IMR-90 (cell line): ENCODE results near the gene IL22. TPM values are rescaled to one million over a fixed set of nuclear protein-coding genes. Genes with fewer than 3 reads are reported as not detected.

Experiments used
- ATAC-seq: fragments of 200-7000 bp; cut with Tn5 transposase; 2 replicates; pipeline ENCODE4 v1.9.1; 2020; ENCODE audit warnings: low read depth, mild to moderate bottlenecking, moderate library complexity
- BruUV-seq: library from RNA; stranded (reverse); fragments of 400-500 nt; replicated peaks from 2 replicates; lab custom pipeline; 2021; lab: Mats Ljungman, UMichigan
- CTCF ChIA-PET: fragments of 300-600 bp; formaldehyde crosslinking; extraction: SDS; loops from one replicate; lab custom pipeline; 2021; ENCODE audit warnings: antibody characterized with exemption; lab: Yijun Ruan, JAX
- POLR2A ChIA-PET: fragments of 300-600 bp; sonication (Branson Sonifier 250); formaldehyde crosslinking; loops from one replicate; lab custom pipeline; 2022; ENCODE audit warnings: antibody characterized with exemption; ENCODE audit not compliant: unreplicated experiment; lab: Charles Lee
- DNase-seq: peaks from one replicate; pipeline ENCODE4 v3.0.0; 2013
- H2AFZ ChIP-seq: replicated peaks from 2 replicates; pipeline ENCODE3; 2013; ENCODE audit warnings: low read length, mild to moderate bottlenecking; ENCODE audit not compliant: poor library complexity
- H2AK5ac ChIP-seq: 2 replicates; pipeline ENCODE4 v1.6.1; 2013; ENCODE audit warnings: low read depth, low read length, inconsistent platforms
- H2AK9ac ChIP-seq: replicated peaks from 2 replicates; pipeline ENCODE3; 2013; ENCODE audit warnings: mild to moderate bottlenecking, low read depth, low read length, moderate library complexity; ENCODE audit not compliant: poor library complexity
- H2BK120ac ChIP-seq: 2 replicates; pipeline ENCODE4 v1.6.1; 2013; ENCODE audit warnings: low read depth, low read length, inconsistent platforms
- H2BK15ac ChIP-seq: 3 replicates; pipeline ENCODE4 v1.6.1; 2013; ENCODE audit warnings: low read depth, low read length, inconsistent platforms
- H2BK20ac ChIP-seq: 2 replicates; pipeline ENCODE4 v1.6.1; 2013; ENCODE audit warnings: low read depth, mild to moderate bottlenecking, inconsistent platforms, low read length, moderate library complexity
- H2BK5ac ChIP-seq: 2 replicates; pipeline ENCODE4 v1.6.1; 2013; ENCODE audit warnings: mild to moderate bottlenecking, low read depth, low read length, inconsistent platforms; ENCODE audit not compliant: poor library complexity, severe bottlenecking
- H3K14ac ChIP-seq: replicated peaks from 2 replicates; pipeline ENCODE4 v1.6.1; 2013; ENCODE audit warnings: low read depth, low read length, inconsistent platforms
- H3K18ac ChIP-seq: 2 replicates; pipeline ENCODE4 v1.6.1; 2013; ENCODE audit warnings: low read depth, low read length, control low read depth
- H3K23ac ChIP-seq: 2 replicates; pipeline ENCODE4 v1.6.1; 2013; ENCODE audit warnings: low read depth, low read length, inconsistent platforms
- H3K27ac ChIP-seq: 2 replicates; pipeline ENCODE4 v1.5.1; 2013; ENCODE audit warnings: mild to moderate bottlenecking, control low read depth, low read length; ENCODE audit not compliant: insufficient read depth
- H3K27me3 ChIP-seq: 2 replicates; pipeline ENCODE4 v1.6.1; 2013; ENCODE audit warnings: low read length; ENCODE audit not compliant: control insufficient read depth, insufficient read depth
- H3K36me3 ChIP-seq: 2 replicates; pipeline ENCODE4 v1.6.1; 2013; ENCODE audit warnings: low read length, mixed read lengths; ENCODE audit not compliant: control insufficient read depth, insufficient read depth
- H3K4ac ChIP-seq: 2 replicates; pipeline ENCODE4 v1.6.1; 2013; ENCODE audit warnings: low read depth, low read length, inconsistent platforms
- H3K4me1 ChIP-seq: 2 replicates; pipeline ENCODE4 v1.6.1; 2013; ENCODE audit warnings: low read length, mixed read lengths; ENCODE audit not compliant: control insufficient read depth, insufficient read depth
- H3K4me2 ChIP-seq: 2 replicates; pipeline ENCODE4 v1.6.1; 2013; ENCODE audit warnings: low read depth, mild to moderate bottlenecking, control low read depth, low read length, moderate library complexity
- H3K4me3 ChIP-seq: 2 replicates; pipeline ENCODE4 v1.5.1; 2013; ENCODE audit warnings: low read depth, mild to moderate bottlenecking, control low read depth, low read length, moderate library complexity; ENCODE audit not compliant: insufficient read depth
- H3K56ac ChIP-seq: 2 replicates; pipeline ENCODE4 v1.6.1; 2013; ENCODE audit warnings: low read length, inconsistent platforms; ENCODE audit not compliant: insufficient read depth; ENCODE audit errors: extremely low read depth
- H3K79me1 ChIP-seq, 2 experiments: 2 replicates each; pipeline ENCODE4 v1.6.1; 2013; ENCODE audit warnings: low read length in 2 of 2, inconsistent platforms in 1 of 2, low read depth in 1 of 2
- H3K9ac ChIP-seq: 2 replicates; pipeline ENCODE4 v1.6.1; 2013; ENCODE audit warnings: low read depth, low read length, control low read depth
- H3K9me1 ChIP-seq: 2 replicates; pipeline ENCODE4 v1.6.1; 2013; ENCODE audit warnings: low read length, inconsistent platforms; ENCODE audit not compliant: insufficient read depth
- H3K9me3 ChIP-seq: 2 replicates; pipeline ENCODE4 v1.6.1; 2013; ENCODE audit warnings: low read length; ENCODE audit not compliant: control insufficient read depth, insufficient read depth
- H4K20me1 ChIP-seq: 2 replicates; pipeline ENCODE4 v1.6.1; 2013; ENCODE audit warnings: low read length, inconsistent platforms; ENCODE audit not compliant: insufficient read depth
- H4K5ac ChIP-seq: 2 replicates; pipeline ENCODE4 v1.6.1; 2013; ENCODE audit warnings: mild to moderate bottlenecking, low read depth, low read length, control low read depth
- H4K8ac ChIP-seq, 2 experiments: 2 replicates each; pipeline ENCODE4 v1.6.1; 2013; ENCODE audit warnings: low read depth in 2 of 2, low read length in 2 of 2, control low read depth in 1 of 2, inconsistent platforms in 1 of 2
- H4K91ac ChIP-seq: 2 replicates; pipeline ENCODE4 v1.6.1; 2013; ENCODE audit warnings: low read depth, low read length, inconsistent platforms; ENCODE audit not compliant: insufficient read depth
- BHLHE40 ChIP-seq: fragments of 150-350 bp; IDR thresholded peaks from 2 replicates; pipeline ENCODE4 v1.6.1; 2016; ENCODE audit warnings: mild to moderate bottlenecking, low read depth, low read length
- CEBPB ChIP-seq: IDR thresholded peaks from 2 replicates; pipeline ENCODE4 v1.6.1; 2012; ENCODE audit warnings: low read depth, low read length, improper control_type of control experiment
- CHD1 ChIP-seq: IDR thresholded peaks from 2 replicates; pipeline ENCODE4 v1.6.1; 2012; ENCODE audit warnings: low read depth, low read length, improper control_type of control experiment
- CTCF ChIP-seq: conservative IDR thresholded peaks from 2 replicates; pipeline ENCODE4 v1.5.1; 2012; ENCODE audit warnings: mild to moderate bottlenecking, low read depth, low read length, improper control_type of control experiment
- ELK1 ChIP-seq: fragments of 150-350 bp; IDR thresholded peaks from 2 replicates; pipeline ENCODE4 v1.6.1; 2016; ENCODE audit warnings: low read depth, mild to moderate bottlenecking, low read length, moderate library complexity, borderline replicate concordance
- FOS ChIP-seq: fragments of 150-350 bp; IDR thresholded peaks from 2 replicates; pipeline ENCODE4 v1.6.1; 2016; ENCODE audit warnings: low read depth, low read length
- MAFK ChIP-seq: IDR thresholded peaks from 2 replicates; pipeline ENCODE4 v1.6.1; 2012; ENCODE audit warnings: low read depth, low read length, improper control_type of control experiment
- MAZ ChIP-seq: IDR thresholded peaks from 2 replicates; pipeline ENCODE4 v1.6.1; 2012; ENCODE audit warnings: low read depth, mild to moderate bottlenecking, low read length, improper control_type of control experiment, moderate library complexity, borderline replicate concordance
- MXI1 ChIP-seq: IDR thresholded peaks from 2 replicates; pipeline ENCODE4 v1.6.1; 2012; ENCODE audit warnings: low read depth, mild to moderate bottlenecking, low read length, moderate library complexity, borderline replicate concordance
- NFE2L2 ChIP-seq: fragments of 150-350 bp; IDR thresholded peaks from 2 replicates; pipeline ENCODE4 v1.6.1; 2016; ENCODE audit warnings: low read depth, mild to moderate bottlenecking, low read length
- POLR2A ChIP-seq: IDR thresholded peaks from 2 replicates; pipeline ENCODE4 v1.6.1; 2012; ENCODE audit warnings: mild to moderate bottlenecking, low read depth, low read length
- RAD21 ChIP-seq: IDR thresholded peaks from 2 replicates; pipeline ENCODE4 v1.6.1; 2012; ENCODE audit warnings: low read length, improper control_type of control experiment
- RCOR1 ChIP-seq: IDR thresholded peaks from 2 replicates; pipeline ENCODE4 v1.6.1; 2012; ENCODE audit warnings: mild to moderate bottlenecking, low read length, improper control_type of control experiment; ENCODE audit not compliant: insufficient replicate concordance
- RFX5 ChIP-seq: IDR thresholded peaks from 2 replicates; pipeline ENCODE4 v1.8.0; 2012; ENCODE audit warnings: low read depth, mild to moderate bottlenecking, low read length, moderate library complexity
- SMC3 ChIP-seq: fragments of 150-350 bp; IDR thresholded peaks from 2 replicates; pipeline ENCODE4 v1.6.1; 2016; ENCODE audit warnings: low read depth, mild to moderate bottlenecking, antibody characterized with exemption, low read length, moderate library complexity
- USF2 ChIP-seq: fragments of 150-350 bp; IDR thresholded peaks from 2 replicates; pipeline ENCODE4 v1.6.1; 2017; ENCODE audit warnings: mild to moderate bottlenecking, antibody characterized with exemption, low read length, low read depth
- WGBS, 2 experiments: methylation state at CpG; one replicate each; pipeline versions ENCODE4 v1.1.5 to v1.1.7; 2013; ENCODE audit warnings: missing lambda C conversion rate in 2 of 2; ENCODE audit not compliant: insufficient read length in 1 of 2; ENCODE audit errors: extremely low coverage in 2 of 2; 5-methylcytosine and 5-hydroxymethylcytosine counted together
- dilution Hi-C: fragments of 300-500 bp; cut with HindIII; formaldehyde crosslinking; loops from one replicate; pipeline ENCODE4 v1.14.3; 2018; ENCODE audit warnings: low sequenced_read_pairs; ENCODE audit not compliant: unreplicated experiment
- in situ Hi-C: fragments of 300-500 bp; cut with MboI; formaldehyde crosslinking; loops from 3 replicates; pipeline ENCODE4 v1.14.3; 2019; ENCODE audit warnings: low sequenced_read_pairs, inconsistent platforms, mixed read lengths
- intact Hi-C: fragments of 100-400 bp; cut with micrococcal nuclease; formaldehyde crosslinking; loops from 2 replicates; pipeline ENCODE4 v1.10.0; 2022
- polyA plus RNA-seq, 3 experiments: library from polyadenylated mRNA; depleted of rRNA; stranded (reverse); fragments of >200 nt; gene quantifications; 2 replicates each; pipeline ENCODE4 v1.2.3, GENCODE V29; 2012; ENCODE audit warnings: low replicate concordance in 1 of 3
- total RNA-seq: library from RNA; depleted of rRNA; stranded (reverse); fragments of >200 nt; gene quantifications from 2 replicates; pipeline ENCODE4 v1.2.3, GENCODE V29; 2012

The IL22 gene
- total and polyA plus RNA-seq, 2 of the 4 experiments (the other 2 are of a cell fraction), result not detected

GRCh38 chr12:68221497-68221896, 31.9 kb downstream of the IL22 start:
- intact Hi-C loops, result loop anchor here (5.0 to 10.0 kb wide), 4 partner anchors 391 to 864 kb away; partner anchors contain the start of genes MDM2 and RAP1B
- no peak overlapping the region for H3K56ac ChIP-seq
- CTCF ChIA-PET, result interaction anchor here (2.6 kb wide), 1 partner anchor 11 kb away, joined by 9 read pairs; no protein-coding TSS in a partner anchor

More at GRCh38 chr12:68221497-68221896, 31.9 kb downstream of the IL22 start:
- POLR2A ChIA-PET, result no interaction called here
- H3K27me3 ChIP-seq, result peaks cover 1% of the 10 kb centered on the region; the same call in 1 of the 2 replicates
- no peak overlapping the region for H2AK9ac ChIP-seq
- H3K4me3 ChIP-seq, result no peak overlapping the region
- H3K4ac ChIP-seq, result no peak overlapping the region
- H3K27ac ChIP-seq, result no peak overlapping the region
- H4K8ac ChIP-seq, result no peak overlapping the region
- H3K9ac ChIP-seq, result no peak overlapping the region
- ATAC-seq (no peak), DNase-seq (no peak)
- no peak overlapping the region for H2AFZ ChIP-seq
- dilution Hi-C loops, result loop anchor here (25.0 kb wide), 1 partner anchor 91 kb away; no protein-coding TSS in a partner anchor
- no peaks in the 10 kb centered on the region for H3K9me1 ChIP-seq
- H3K4me2 ChIP-seq, result no peak overlapping the region
- BruUV-seq, result no TSS peak
- H3K36me3 ChIP-seq, result no peaks in the 10 kb centered on the region
- TF ChIP-seq CTCF (no peak), RAD21 (no peak), MAZ (no peak), POLR2A (no peak), ELK1 (no peak), RFX5 (no peak), CEBPB (no peak), FOS (no peak), BHLHE40 (no peak), MAFK (no peak), RCOR1 (no peak), CHD1 (no peak), USF2 (no peak), SMC3 (no peak), MXI1 (no peak), NFE2L2 (no peak)
- H3K4me1 ChIP-seq, result peaks cover 2% of the 10 kb centered on the region; the same call in 1 of the 2 replicates
- H4K5ac ChIP-seq, result no peak overlapping the region
- no peak overlapping the region for H2BK5ac ChIP-seq
- WGBS, 2 experiments, result no CpG with 5 or more reads among the region's 1 CpG
- H2AK5ac ChIP-seq, result no peak overlapping the region
- no peaks in the 10 kb centered on the region for H3K79me1 ChIP-seq
- H3K14ac ChIP-seq, result no peak overlapping the region
- H4K20me1 ChIP-seq, result no peaks in the 10 kb centered on the region
- no peak overlapping the region for H2BK120ac ChIP-seq
- no peak overlapping the region for H3K23ac ChIP-seq
- no peak overlapping the region for H4K91ac ChIP-seq
- no peak overlapping the region for H3K18ac ChIP-seq
- H3K9me3 ChIP-seq, result no peaks in the 10 kb centered on the region
- no peak overlapping the region for H2BK20ac ChIP-seq
- in situ Hi-C loops, result no loop called here
- no peak overlapping the region for H2BK15ac ChIP-seq
